ENCODE results near the gene KRT23.

The KRT23 gene

DNA sequence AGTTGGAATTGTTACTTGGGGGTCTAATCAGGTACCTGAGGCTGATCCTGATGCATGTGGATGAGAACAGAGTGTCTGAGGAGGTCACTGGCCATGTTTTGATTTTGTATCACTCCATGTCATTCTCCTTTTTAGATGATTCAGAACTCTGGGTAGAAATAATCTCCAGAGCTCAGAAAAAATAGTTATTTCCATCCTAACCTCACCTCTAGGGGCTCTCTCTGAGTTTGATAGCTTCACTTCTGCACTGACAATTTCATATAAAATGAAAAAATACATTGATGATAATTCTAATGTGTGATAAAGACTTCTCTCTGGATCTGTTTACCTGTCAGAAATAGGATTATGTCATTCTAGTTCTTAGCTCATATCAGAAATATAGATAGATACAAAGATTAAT is 64.2 kb downstream of the KRT23 start:
- Mint-ChIP-seq H3K27ac (no peak overlapping the region), H3K9me3 (no peaks in the 10 kb centered on the region), H3K4me1 (no peaks in the 10 kb centered on the region), H3K27me3 (peaks cover 19% of the 10 kb centered on the region), H3K4me3 (no peak overlapping the region)
- ATAC-seq (no peak), DNase-seq (no peak)
